H1 (cell line): Measurements from ENCODE around the gene PBX3. TPM values are rescaled to one million over a fixed set of nuclear protein-coding genes. Genes with fewer than 3 reads are reported as not detected.

ENCODE experiments used
- ASH2L ChIP-seq: fragments of 200-600, 300-600 bp; sonication (generic); IDR thresholded peaks from one replicate; pipeline ENCODE4 v1.7.1; 2017; ENCODE audit warnings: low read length
- CHD7 ChIP-seq: fragments of 300-600 bp; sonication (generic); IDR thresholded peaks from 2 replicates; pipeline ENCODE4 v1.7.1; 2012; ENCODE audit warnings: low read length, moderate library complexity, mild to moderate bottlenecking, inconsistent platforms; ENCODE audit not compliant: insufficient replicate concordance
- KDM1A ChIP-seq: fragments of 200-600, 300-600 bp; sonication (generic); IDR thresholded peaks from 2 replicates; pipeline ENCODE4 v1.7.1; 2016; ENCODE audit warnings: mild to moderate bottlenecking, low read length, borderline replicate concordance
- polyA plus RNA-seq, 7 experiments: library from polyadenylated mRNA; depleted of rRNA in 3 of 7; stranded (reverse) in 5 of 7; unstranded in 2 of 7; fragments of >200 nt in 5 of 7; fragments of 200-250 nt in 2 of 7; gene quantifications; 1 replicate in 5 of 7; 2 replicates in 1 of 7; 4 replicates in 1 of 7; pipeline versions ENCODE4 v1.2.1 to v1.2.3, GENCODE V29; 2011 to 2013; ENCODE audit warnings: missing spikeins in 2 of 7, mixed read lengths in 2 of 7
- total RNA-seq: library from RNA; stranded (reverse); fragmentation: NEBNext Ultra II Directional; extraction: Animal tissue kit (Norgen Biotek cat#: 25700); gene quantifications from 2 replicates; pipeline ENCODE4 v1.2.1, GENCODE V29; 2021

PBX3 gene
- total and polyA plus RNA-seq, 2 of the 8 experiments (the other 6 are each of a cell fraction or from before 2014, with no cell fraction given): 22.7 to 44.3 TPM

DNA sequence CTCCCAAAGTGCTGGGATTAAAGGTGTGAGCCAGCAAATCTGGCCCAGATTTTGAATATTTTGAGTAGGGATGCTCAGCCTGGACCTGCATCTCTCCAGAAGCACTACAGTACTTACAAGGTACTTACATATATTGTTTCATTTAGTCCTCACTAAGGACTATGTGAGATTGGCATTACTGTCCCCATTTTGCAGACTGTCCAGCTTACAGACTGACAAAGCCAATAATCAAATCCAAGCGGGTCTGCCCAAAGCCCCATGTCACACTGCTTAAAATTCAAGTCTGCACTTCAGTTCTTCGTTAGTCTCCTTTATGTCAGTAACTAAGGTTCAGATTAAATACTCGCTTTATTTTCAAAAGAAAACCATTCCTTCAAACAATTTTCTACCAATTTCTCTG, 47.3 kb upstream of the PBX3 start (continued):
- no peak for TF ChIP-seq CHD7
- TF ChIP-seq ASH2L: no peak
- TF ChIP-seq KDM1A: no peak
- TF ChIP-seq, all 59 proteins: peak for 0
